Sigmoid colon (tissue), 4 donors: Measurements from ENCODE around the gene SLX4IP.
A peak's percentile ranks its signal among the peaks of the same experiment; 100 is the strongest.

Experiments used
- POLR2A ChIP-seq, 2 donors: fragments of 450-650 bp; IDR thresholded peaks; one replicate each; pipeline ENCODE4 v1.6.1; 2016; ENCODE audit warnings: antibody characterized with exemption in 2 of 2, mild to moderate bottlenecking in 2 of 2, moderate library complexity in 2 of 2
- POLR2AphosphoS5 ChIP-seq, 4 donors: sonication (generic); formaldehyde crosslinking; IDR thresholded peaks; one replicate each; pipeline ENCODE4 v1.6.1; 2017; ENCODE audit warnings: antibody characterized with exemption in 4 of 4
- TF ChIP-seq, protein P1 (sequence below), 4 experiments: fragments of 450-650 bp in 3 of 4; fragments of 200-600 bp in 1 of 4; IDR thresholded peaks; one replicate each; pipeline ENCODE4 v1.5.1; 2016 to 2019; ENCODE audit warnings: antibody characterized with exemption in 4 of 4, mild to moderate bottlenecking in 3 of 4, moderate library complexity in 2 of 4

- TF ChIP-seq POLR2AphosphoS5 (IDR thresholded peaks at IDR 0.05) (peak in 2 of 4 donors; percentile 20 to 39), POLR2A (IDR thresholded peaks at IDR 0.05) (no peak)
- TF ChIP-seq, protein P1, sequence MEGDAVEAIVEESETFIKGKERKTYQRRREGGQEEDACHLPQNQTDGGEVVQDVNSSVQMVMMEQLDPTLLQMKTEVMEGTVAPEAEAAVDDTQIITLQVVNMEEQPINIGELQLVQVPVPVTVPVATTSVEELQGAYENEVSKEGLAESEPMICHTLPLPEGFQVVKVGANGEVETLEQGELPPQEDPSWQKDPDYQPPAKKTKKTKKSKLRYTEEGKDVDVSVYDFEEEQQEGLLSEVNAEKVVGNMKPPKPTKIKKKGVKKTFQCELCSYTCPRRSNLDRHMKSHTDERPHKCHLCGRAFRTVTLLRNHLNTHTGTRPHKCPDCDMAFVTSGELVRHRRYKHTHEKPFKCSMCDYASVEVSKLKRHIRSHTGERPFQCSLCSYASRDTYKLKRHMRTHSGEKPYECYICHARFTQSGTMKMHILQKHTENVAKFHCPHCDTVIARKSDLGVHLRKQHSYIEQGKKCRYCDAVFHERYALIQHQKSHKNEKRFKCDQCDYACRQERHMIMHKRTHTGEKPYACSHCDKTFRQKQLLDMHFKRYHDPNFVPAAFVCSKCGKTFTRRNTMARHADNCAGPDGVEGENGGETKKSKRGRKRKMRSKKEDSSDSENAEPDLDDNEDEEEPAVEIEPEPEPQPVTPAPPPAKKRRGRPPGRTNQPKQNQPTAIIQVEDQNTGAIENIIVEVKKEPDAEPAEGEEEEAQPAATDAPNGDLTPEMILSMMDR (IDR thresholded peaks at IDR 0.05) = no peak
Measured at GRCh38 chr20:10565191-10565921, 130.3 kb downstream of the SLX4IP start.
